Tibial nerve (tissue), 4 donors: ENCODE data around the gene EPHA7.

ENCODE experiments used
- CTCF ChIP-seq, 5 experiments: fragments of 200-600 bp in 3 of 5; fragments of 450-650 bp in 2 of 5; sonication (generic) in 3 of 5; IDR thresholded peaks; one replicate each; pipeline ENCODE4 v1.5.1; 2016 to 2019; ENCODE audit warnings: antibody characterized with exemption in 5 of 5, mild to moderate bottlenecking in 3 of 5, moderate library complexity in 2 of 5
- EP300 ChIP-seq, 2 donors: sonication (generic); formaldehyde crosslinking; IDR thresholded peaks; one replicate each; pipeline ENCODE4 v1.6.1; 2017; ENCODE audit warnings: antibody characterized with exemption in 2 of 2, mild to moderate bottlenecking in 1 of 2
- POLR2A ChIP-seq, 2 donors: fragments of 450-650 bp; IDR thresholded peaks; one replicate each; pipeline ENCODE4 v1.6.1; 2017; ENCODE audit warnings: antibody characterized with exemption in 2 of 2, mild to moderate bottlenecking in 2 of 2, moderate library complexity in 2 of 2

DNA sequence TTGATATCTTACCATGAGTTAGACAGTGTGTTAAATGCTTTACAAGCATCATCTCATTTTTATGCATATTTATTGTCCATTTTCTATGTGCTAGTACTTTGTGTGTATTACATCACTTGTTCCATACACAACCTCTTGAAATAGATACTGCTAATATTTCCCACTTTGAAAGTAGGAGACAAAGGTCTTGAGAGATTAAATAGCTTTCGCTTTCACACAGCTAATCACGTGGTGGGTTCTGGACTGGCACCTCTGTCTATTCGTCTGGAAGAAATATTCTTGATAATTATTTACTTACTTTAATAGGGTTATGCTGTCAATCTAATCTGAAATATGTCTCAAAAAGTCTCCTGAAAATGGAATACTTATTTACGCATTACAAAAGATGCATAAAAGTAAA, 30.2 kb downstream of the EPHA7 start:
- no peak for TF ChIP-seq CTCF (IDR thresholded peaks at IDR 0.05)
- no peak for TF ChIP-seq EP300 (IDR thresholded peaks at IDR 0.05)
- no peak for TF ChIP-seq POLR2A (IDR thresholded peaks at IDR 0.05)
